HFF-Myc (cell line): Measurements from ENCODE around the gene FAT1.
A peak's percentile ranks its signal among the peaks of the same experiment; 100 is the strongest.

Source experiments
- DNase-seq: peaks from one replicate; pipeline ENCODE4 v3.0.0-alpha.2; 2011; ENCODE audit warnings: low read depth; ENCODE audit errors: extremely low read depth
- H3K4me3 ChIP-seq: replicated peaks from 2 replicates; pipeline ENCODE4 v1.5.1; 2011; ENCODE audit warnings: low read depth, mild to moderate bottlenecking, control low read depth, low read length
- TF ChIP-seq, protein P1 (sequence below): IDR thresholded peaks from 2 replicates; pipeline ENCODE4 v1.5.1; 2012; ENCODE audit warnings: mild to moderate bottlenecking, low read depth, low read length, control low read depth; ENCODE audit errors: missing control alignments

The FAT1 gene

DNA sequence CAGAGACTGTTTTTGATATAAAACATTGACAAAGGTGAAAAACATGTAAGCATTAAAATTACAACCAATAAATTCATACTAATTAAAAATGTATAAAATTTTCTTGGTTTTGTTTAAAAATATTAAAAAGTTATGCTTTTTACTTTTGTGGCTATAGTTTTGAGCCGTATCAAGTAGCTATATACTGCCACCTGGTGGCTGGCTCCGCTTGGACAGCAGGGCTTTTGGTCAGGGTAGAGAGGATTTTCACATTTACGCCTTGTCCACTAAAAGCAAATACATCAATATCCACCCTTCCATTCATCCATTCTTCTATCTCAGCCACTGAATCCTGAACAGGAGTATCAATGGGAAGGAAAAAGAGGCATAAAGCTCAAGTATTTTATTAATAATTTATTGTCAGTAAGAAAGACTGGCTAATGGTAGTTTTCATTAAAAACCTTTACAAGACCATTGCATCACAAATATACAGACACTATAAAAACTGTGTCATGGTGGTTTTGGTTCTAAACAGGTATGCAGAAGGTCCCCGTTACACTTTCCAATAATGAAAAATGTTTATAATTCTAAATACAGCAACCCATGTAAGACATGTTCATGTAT, 136.1 kb downstream of the FAT1 start:
- no peak overlapping the region for H3K4me3 ChIP-seq
- TF ChIP-seq, protein P1, sequence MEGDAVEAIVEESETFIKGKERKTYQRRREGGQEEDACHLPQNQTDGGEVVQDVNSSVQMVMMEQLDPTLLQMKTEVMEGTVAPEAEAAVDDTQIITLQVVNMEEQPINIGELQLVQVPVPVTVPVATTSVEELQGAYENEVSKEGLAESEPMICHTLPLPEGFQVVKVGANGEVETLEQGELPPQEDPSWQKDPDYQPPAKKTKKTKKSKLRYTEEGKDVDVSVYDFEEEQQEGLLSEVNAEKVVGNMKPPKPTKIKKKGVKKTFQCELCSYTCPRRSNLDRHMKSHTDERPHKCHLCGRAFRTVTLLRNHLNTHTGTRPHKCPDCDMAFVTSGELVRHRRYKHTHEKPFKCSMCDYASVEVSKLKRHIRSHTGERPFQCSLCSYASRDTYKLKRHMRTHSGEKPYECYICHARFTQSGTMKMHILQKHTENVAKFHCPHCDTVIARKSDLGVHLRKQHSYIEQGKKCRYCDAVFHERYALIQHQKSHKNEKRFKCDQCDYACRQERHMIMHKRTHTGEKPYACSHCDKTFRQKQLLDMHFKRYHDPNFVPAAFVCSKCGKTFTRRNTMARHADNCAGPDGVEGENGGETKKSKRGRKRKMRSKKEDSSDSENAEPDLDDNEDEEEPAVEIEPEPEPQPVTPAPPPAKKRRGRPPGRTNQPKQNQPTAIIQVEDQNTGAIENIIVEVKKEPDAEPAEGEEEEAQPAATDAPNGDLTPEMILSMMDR, result peak; percentile 83
- no peak for DNase-seq

DNA sequence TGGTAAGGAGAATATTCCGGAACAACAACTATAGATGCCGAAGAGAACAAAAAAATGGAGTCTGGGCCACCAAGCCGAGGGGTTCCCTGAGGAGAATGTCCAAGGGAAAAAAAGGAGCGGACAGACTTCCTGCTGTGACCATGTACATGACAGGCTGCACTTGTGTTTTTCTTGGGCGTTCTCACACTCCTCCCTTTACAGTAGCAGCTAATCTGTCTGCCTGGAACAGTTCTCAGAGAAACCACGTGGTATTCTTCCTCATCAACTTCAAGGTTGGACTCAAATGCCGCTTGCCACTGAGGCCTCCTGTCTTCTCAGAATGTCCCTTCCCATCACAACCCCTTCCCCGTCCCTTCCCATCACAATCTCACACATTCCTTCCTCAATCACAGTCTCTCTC, 137.5 kb downstream of the FAT1 start:
- TF ChIP-seq, protein P1, result no peak

DNA sequence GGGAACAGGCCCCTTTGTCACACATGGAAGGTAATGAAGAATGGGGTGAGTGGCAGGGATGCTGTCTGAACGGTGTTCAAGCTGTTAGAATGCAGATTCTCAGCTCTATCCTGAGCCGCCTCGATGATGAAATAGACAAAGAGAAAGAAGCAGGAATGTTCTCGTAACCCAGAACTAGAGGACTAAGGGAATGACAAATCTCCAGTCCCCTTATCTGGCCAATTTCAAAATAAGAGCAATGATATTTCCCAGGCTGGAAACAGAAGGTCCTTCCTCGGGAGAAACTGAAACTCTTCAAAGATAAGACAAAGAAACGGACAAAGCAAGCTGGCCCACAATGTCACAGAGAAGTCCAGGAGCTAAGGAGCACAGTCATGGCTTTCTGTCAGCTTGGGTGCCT, 138.7 kb downstream of the FAT1 start:
- DNase-seq, result no peak
- TF ChIP-seq, protein P1, result no peak
- no peak overlapping the region for H3K4me3 ChIP-seq

More for the DNA sequence above, 137.5 kb downstream of the FAT1 start:
- no peak for DNase-seq
- no peak overlapping the region for H3K4me3 ChIP-seq

DNA sequence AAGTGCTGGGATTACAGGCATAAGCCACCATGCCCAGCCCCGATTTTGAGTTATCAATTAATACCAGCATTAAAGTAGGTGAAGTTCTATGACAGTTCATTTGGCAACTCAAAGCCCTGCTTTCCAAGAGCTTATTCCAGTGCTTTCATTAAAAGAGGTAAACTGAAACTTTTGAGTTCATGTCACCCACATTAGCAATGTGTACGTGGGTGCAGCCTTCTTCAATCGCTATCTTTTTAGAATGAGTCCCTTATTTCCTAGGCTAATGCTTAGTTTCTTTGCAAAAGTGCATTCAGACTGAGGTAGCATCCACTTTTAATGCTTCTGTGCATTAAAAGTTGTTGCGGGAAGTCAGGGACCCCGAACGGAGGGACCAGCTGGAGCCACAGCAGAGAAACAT, 142.2 kb downstream of the FAT1 start:
- no peak overlapping the region for H3K4me3 ChIP-seq
- no peak for DNase-seq
- TF ChIP-seq, protein P1, result no peak

DNA sequence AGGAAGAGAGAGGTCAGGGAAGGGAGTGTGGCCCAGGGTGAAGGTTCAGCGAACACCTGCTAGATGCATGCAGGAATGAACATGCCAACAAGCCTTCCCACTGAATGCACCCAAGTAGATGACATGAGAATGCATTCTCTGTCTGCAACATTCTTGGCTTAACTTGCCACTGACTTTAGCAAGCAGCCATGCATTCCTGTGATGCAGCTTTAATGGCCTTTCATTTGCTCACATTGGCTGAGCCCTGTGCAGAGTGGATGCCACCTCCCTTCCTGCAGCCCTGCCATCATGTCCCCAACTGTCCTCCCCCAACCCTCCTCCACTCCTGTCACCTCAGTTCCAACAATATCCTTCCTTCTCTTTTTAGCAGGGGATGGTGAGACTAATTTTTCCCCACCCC, 143.0 kb downstream of the FAT1 start:
- H3K4me3 ChIP-seq, result no peak overlapping the region
- TF ChIP-seq, protein P1, result no peak
- no peak for DNase-seq

DNA sequence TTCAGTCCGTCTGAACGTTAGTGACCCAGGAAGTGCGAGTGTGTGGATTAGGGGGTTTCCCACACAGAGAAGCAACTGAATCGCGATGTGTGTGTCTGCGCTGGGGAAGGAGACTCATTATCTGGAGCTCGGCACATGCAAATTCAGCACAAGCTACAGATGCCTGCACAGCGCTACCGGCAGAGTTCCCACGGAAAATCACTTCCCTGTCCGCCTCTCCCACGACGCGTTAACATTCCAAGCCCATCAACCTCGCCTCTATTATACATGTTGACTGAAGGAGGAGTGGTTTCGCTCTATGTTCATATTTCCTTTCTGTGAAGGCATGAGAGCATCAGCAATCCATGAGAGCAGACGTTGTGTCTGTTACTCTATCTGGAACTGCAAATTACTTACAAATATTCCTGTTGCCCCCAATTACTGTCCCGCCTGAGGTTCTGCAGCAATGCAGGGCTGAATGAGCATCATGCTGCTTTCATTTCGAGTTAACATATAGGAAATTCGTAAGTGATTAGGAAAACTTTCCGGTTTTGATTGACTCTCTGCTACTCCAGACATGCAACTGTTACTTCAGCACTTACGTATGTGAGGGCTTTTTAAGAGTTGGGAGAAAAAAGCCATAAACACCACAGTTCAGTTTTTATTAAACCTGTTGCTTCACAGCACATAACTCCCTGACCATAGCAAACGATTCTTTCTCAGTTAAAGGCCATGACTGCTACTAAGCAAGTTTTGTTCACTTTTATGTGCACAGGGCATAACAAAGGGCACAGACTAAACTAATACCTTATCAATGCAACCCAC, 153.3 kb downstream of the FAT1 start:
- TF ChIP-seq, protein P1, result no peak
- H3K4me3 ChIP-seq, result no peak overlapping the region
- no peak for DNase-seq
